Immature natural killer cell (primary cell): ENCODE results near the gene GPALPP1. TPM values are rescaled to one million over a fixed set of nuclear protein-coding genes. Genes with fewer than 3 reads are reported as not detected.
"Not testable (repeated sequence)": the region's sequence is repeated elsewhere in the genome, so short reads cannot be mapped to it uniquely, and the experiment has no call there.

Experiments used
- DNase-seq, 3 donors: peaks; one replicate each; pipeline ENCODE4 v3.0.0; 2022; ENCODE audit warnings: mixed read lengths in 1 of 3
- H3K27ac Mint-ChIP-seq, 6 donors: one replicate each; pipeline ENCODE4 v1.8.0; 2020; ENCODE audit warnings: mixed read lengths in 6 of 6, mild to moderate bottlenecking in 5 of 6, inconsistent platforms in 4 of 6, moderate library complexity in 3 of 6
- H3K27me3 Mint-ChIP-seq, 3 donors: one replicate each; pipeline ENCODE4 v1.8.0; 2020 to 2021; ENCODE audit warnings: low read depth in 3 of 3, mild to moderate bottlenecking in 3 of 3, mixed read lengths in 3 of 3, moderate library complexity in 3 of 3, inconsistent platforms in 1 of 3
- H3K36me3 Mint-ChIP-seq, 3 donors: one replicate each; pipeline ENCODE4 v1.8.0; 2020; ENCODE audit warnings: mixed read lengths in 3 of 3, inconsistent platforms in 2 of 3, mild to moderate bottlenecking in 2 of 3
- H3K4me1 Mint-ChIP-seq, 2 donors: one replicate each; pipeline ENCODE4 v1.8.0; 2020; ENCODE audit warnings: inconsistent platforms in 2 of 2, mild to moderate bottlenecking in 2 of 2, mixed read lengths in 2 of 2, moderate library complexity in 1 of 2
- H3K4me3 Mint-ChIP-seq, 5 donors: one replicate each; pipeline ENCODE4 v1.8.0; 2020; ENCODE audit warnings: mild to moderate bottlenecking in 5 of 5, mixed read lengths in 5 of 5, inconsistent platforms in 3 of 5, moderate library complexity in 3 of 5
- H3K9me3 Mint-ChIP-seq, 6 donors: one replicate each; pipeline ENCODE4 v1.8.0; 2020; ENCODE audit warnings: mild to moderate bottlenecking in 6 of 6, mixed read lengths in 6 of 6, inconsistent platforms in 4 of 6, moderate library complexity in 3 of 6
- polyA plus RNA-seq, 3 donors: library from polyadenylated mRNA; unstranded; fragments of 300-500 nt; fragmentation: Illumina TruSeq; gene quantifications; one replicate each; pipeline ENCODE4 v1.2.3, GENCODE V29; 2021

Gene GPALPP1, protein sequence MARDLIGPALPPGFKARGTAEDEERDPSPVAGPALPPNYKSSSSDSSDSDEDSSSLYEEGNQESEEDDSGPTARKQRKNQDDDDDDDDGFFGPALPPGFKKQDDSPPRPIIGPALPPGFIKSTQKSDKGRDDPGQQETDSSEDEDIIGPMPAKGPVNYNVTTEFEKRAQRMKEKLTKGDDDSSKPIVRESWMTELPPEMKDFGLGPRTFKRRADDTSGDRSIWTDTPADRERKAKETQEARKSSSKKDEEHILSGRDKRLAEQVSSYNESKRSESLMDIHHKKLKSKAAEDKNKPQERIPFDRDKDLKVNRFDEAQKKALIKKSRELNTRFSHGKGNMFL
- polyA plus RNA-seq, result 10 to 100 TPM; 13.2 to 21.3 (median 15.2) TPM

DNA sequence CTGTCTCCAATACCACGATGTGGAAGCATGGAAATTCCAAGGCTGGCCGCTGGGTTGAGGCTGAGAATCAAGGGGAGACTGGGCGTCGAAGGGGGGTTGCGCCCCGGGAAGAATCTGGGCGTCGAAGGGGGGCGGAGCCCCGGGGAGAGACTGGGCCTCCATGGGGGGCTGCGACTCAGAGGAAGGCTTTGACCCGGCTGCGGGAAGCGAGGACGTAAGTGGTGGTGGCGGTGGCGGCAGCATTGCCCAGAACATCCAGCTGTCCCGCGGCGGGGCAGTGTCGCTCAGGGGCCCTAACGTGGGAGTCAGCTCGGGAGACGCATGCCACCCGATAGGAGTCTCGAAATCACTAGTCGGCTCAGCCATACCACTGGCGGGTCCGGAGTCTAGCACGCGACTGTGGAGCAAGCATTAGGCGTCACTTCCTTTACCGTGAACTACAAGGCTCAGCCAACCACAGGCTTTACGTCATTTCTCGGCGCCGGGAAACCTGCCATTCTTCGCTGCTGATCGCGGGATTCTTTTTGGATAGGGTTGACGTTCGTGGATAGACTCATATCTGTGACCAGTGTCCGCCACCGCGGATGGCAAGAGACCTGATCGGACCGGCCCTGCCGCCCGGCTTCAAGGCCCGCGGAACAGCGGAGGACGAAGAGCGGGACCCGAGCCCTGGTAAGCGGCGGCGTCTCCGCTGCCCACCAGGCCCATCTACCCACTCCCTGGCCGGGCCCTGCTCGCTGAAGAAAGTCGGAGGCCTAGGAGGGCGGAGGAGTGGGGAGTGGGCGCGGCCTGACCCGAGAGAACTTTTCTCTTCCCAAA is at the start of gene GPALPP1, which contains the start of gene NUFIP1:
GPALPP1 (plus strand) TSS at position 468 of the 819 bp plus-strand sequence; CDS start at position 585, 117 bp downstream.
NUFIP1 (minus strand) TSS at position 401 of the 819 bp plus-strand sequence; CDS start at position 366, 35 bp downstream.
- peak; percentile 90 to 91 (median 90) for DNase-seq
- H3K4me1 Mint-ChIP-seq, result peaks cover 47 to 71% of the 10 kb centered on the region in 2 donors
- no peaks in the 10 kb centered on the region for H3K9me3 Mint-ChIP-seq
- H3K27ac Mint-ChIP-seq, result peak within 1 kb of the TSS; percentile 95 to 99 (median 98)
- H3K36me3 Mint-ChIP-seq, result peaks cover 0 to 9% (median 6%) of the 10 kb centered on the region in 3 donors
- peaks cover 6 to 12% (median 9%) of the 10 kb centered on the region in 3 donors for H3K27me3 Mint-ChIP-seq
- peak within 1 kb of the TSS; percentile 99 for H3K4me3 Mint-ChIP-seq

GRCh38 chr13:44943411-44943810 is 45.9 kb upstream of the GPALPP1 start:
- peaks cover 6 to 10% (median 7%) of the 10 kb centered on the region in 3 donors for H3K36me3 Mint-ChIP-seq
- H3K4me3 Mint-ChIP-seq, H3K9me3 Mint-ChIP-seq, H3K27ac Mint-ChIP-seq, DNase-seq, H3K4me1 Mint-ChIP-seq, H3K27me3 Mint-ChIP-seq: not testable (repeated sequence)

DNA sequence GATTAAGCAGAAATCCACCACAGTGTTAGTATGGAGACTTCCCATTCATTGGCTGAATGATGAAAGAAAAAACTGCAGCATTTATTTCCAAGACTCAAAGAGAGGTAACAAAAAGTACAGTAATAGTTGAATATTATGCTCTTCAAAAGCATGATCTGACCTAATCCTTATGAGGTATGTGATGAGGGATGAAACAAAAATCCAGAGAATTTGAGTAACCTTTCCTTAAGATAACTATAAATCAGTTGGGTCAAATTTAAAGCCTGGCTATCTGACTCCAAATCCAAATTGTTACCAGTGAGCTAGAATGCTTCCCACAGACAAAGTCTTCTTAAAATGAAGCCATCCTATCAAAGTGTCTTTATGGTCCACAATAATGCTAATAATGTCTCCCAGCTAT is 38.2 kb upstream of the GPALPP1 start:
- Mint-ChIP-seq H3K36me3 (peaks cover 5 to 20% (median 19%) of the 10 kb centered on the region in 3 donors), H3K4me3 (no peak overlapping the region), H3K27me3 (no peaks in the 10 kb centered on the region), H3K9me3 (no peaks in the 10 kb centered on the region), H3K27ac (no peak overlapping the region), H3K4me1 (no peaks in the 10 kb centered on the region)
- no peak for DNase-seq

DNA sequence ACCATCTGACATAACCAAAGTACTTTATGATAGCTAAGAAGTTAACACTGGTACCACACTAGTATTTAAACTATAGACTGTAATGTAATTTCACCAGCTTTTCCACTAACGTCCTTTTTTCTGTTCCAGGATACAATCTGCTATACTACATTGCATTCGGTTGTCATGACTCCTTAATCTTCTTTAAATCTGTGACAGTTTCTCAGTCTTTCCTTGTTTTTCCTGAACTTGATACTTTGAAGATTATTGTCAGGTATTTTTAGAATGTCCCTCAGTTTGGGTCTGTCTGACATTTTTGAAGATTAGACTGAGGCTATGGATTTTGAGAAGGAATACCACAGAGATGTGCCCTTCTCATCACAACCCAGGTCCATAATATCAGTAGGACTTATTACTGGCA is 36.7 kb upstream of the GPALPP1 start:
- no peaks in the 10 kb centered on the region for H3K9me3 Mint-ChIP-seq
- H3K36me3 Mint-ChIP-seq, result peaks cover 5 to 20% (median 19%) of the 10 kb centered on the region in 3 donors
- no peak for DNase-seq
- no peaks in the 10 kb centered on the region for H3K27me3 Mint-ChIP-seq
- H3K4me3 Mint-ChIP-seq, result no peak overlapping the region
- no peak overlapping the region for H3K27ac Mint-ChIP-seq
- no peaks in the 10 kb centered on the region for H3K4me1 Mint-ChIP-seq

DNA sequence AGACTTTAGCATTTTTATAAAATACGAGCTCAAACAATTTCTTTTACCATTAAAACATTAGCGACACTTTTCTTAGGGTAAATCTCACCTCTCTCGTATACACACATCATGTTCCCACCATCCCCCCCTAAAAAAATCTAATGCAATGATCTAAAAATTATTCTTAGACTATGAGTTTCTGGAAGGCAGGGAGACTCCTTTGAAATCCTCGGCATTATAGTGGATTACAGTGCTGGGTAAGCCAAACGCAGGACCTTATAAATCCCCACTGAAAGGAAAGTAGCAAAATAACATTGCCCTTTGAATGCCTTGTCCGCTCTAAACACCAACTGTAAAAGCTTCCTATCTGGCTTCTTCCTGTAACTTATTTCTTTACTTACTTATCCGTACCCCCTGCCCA is 35.1 kb upstream of the GPALPP1 start:
- no peak for DNase-seq
- no peaks in the 10 kb centered on the region for H3K27me3 Mint-ChIP-seq
- no peaks in the 10 kb centered on the region for H3K9me3 Mint-ChIP-seq
- no peaks in the 10 kb centered on the region for H3K4me1 Mint-ChIP-seq
- H3K36me3 Mint-ChIP-seq, result peaks cover 0 to 21% (median 14%) of the 10 kb centered on the region in 3 donors
- no peak overlapping the region for H3K27ac Mint-ChIP-seq
- H3K4me3 Mint-ChIP-seq, result no peak overlapping the region

DNA sequence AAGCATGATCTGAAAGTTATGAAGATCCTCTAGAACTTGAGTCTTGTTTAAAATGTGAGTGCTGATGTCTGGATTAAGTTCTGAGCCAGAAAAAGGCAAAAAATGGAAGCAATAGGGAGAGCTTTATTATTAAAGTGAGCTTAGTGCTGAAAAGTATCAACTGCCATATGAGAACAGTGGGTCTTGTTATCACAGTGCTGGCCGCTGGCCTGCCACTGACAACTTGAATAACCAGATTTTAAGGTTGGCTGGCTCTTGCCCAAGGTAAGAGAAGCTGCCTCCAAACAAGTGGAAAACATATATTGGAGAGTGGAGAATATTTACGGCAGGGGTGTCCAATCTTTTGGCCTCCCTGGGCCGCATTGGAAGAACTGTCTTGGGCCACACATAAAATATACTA is 33.9 kb upstream of the GPALPP1 start:
- peaks cover 0 to 15% (median 13%) of the 10 kb centered on the region in 3 donors for H3K36me3 Mint-ChIP-seq
- no peaks in the 10 kb centered on the region for H3K27me3 Mint-ChIP-seq

DNA sequence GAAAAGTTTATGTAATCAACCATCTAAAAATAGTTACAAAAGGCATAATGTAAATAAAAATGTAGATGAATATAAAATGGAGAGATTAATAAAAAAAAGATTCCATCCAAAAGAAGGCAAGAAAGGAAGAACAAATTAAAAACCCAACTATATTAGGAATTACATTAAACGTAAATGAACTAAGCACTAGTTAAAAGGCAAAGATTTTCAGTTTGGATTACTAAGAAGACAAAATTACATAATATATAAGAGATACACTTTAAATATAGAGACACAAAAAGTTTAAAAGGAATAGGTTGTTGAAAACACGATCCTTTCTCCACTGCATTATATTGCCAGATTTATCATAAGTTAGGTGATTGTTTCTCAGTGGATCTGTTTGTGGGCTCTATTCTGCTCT is 27.3 kb upstream of the GPALPP1 start:
- peaks cover 5 to 17% (median 10%) of the 10 kb centered on the region in 6 donors for H3K9me3 Mint-ChIP-seq
- H3K4me1 Mint-ChIP-seq, result no peaks in the 10 kb centered on the region
- no peak overlapping the region for H3K4me3 Mint-ChIP-seq
- H3K27me3 Mint-ChIP-seq, result peaks cover 0 to 2% (median 0%) of the 10 kb centered on the region in 3 donors
- H3K27ac Mint-ChIP-seq, result no peak overlapping the region
- H3K36me3 Mint-ChIP-seq, result peaks cover 35 to 51% (median 46%) of the 10 kb centered on the region in 3 donors
- no peak for DNase-seq

More for the DNA sequence above, 33.9 kb upstream of the GPALPP1 start:
- DNase-seq, result no peak
- H3K4me1 Mint-ChIP-seq, result no peaks in the 10 kb centered on the region
- H3K27ac Mint-ChIP-seq, result no peak overlapping the region
- no peaks in the 10 kb centered on the region for H3K9me3 Mint-ChIP-seq
- no peak overlapping the region for H3K4me3 Mint-ChIP-seq

DNA sequence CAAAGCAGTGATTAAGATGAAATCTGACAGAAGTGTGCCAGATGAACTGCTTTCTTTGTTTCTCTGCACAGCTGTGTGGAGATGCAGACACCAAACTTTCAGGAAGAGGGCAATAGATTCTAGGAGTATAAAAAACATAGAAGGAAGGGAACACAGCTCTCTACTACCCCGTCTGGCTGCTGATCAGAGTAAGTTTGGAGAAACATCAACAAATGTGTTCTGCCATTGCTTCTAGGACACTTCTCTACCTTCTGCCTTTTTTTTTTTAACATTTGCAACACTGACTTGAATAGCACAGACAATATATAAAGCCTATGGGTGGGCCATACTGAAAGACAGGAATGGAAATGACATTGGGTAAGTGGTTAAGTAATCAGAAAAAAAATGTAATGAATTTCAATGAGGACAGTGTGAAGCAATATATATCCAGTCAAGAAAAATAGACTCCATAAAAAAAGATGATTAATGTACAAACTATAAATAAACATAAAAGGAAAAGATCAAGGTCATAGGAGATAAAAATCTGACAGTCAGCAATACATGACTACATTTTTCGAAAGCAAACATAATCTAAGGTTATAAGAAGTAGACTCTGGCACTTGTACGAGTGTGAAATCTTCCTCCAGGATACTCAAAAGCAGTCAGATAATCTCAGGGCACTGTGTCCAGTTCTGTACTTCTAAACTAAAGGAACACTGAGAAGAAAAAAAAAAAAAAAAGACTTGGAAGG is 21.5 kb upstream of the GPALPP1 start:
- H3K36me3 Mint-ChIP-seq, result peaks cover 17 to 31% (median 29%) of the 10 kb centered on the region in 3 donors
- H3K27ac Mint-ChIP-seq, result no peak overlapping the region
- no peak for DNase-seq
- peaks cover 0 to 2% (median 2%) of the 10 kb centered on the region in 3 donors for H3K27me3 Mint-ChIP-seq
- H3K4me1 Mint-ChIP-seq, result no peaks in the 10 kb centered on the region
- H3K4me3 Mint-ChIP-seq, result no peak overlapping the region
- peaks cover 0 to 3% (median 2%) of the 10 kb centered on the region in 6 donors for H3K9me3 Mint-ChIP-seq

GRCh38 chr13:44968434-44968815 is 20.9 kb upstream of the GPALPP1 start:
- H3K4me1 Mint-ChIP-seq, result no peaks in the 10 kb centered on the region
- peaks cover 0 to 2% (median 2%) of the 10 kb centered on the region in 3 donors for H3K27me3 Mint-ChIP-seq
- H3K27ac Mint-ChIP-seq, result no peak overlapping the region
- DNase-seq, result no peak
- no peaks in the 10 kb centered on the region for H3K9me3 Mint-ChIP-seq
- no peak overlapping the region for H3K4me3 Mint-ChIP-seq
- H3K36me3 Mint-ChIP-seq, result peaks cover 11 to 25% (median 24%) of the 10 kb centered on the region in 3 donors

- peak; percentile 9 to 34 (median 21) for DNase-seq
- H3K9me3 Mint-ChIP-seq, result no peaks in the 10 kb centered on the region
- no peaks in the 10 kb centered on the region for H3K4me1 Mint-ChIP-seq
- peaks cover 0 to 2% (median 2%) of the 10 kb centered on the region in 3 donors for H3K27me3 Mint-ChIP-seq
- H3K27ac Mint-ChIP-seq, result no peak overlapping the region
- H3K36me3 Mint-ChIP-seq, result peaks cover 4 to 13% (median 11%) of the 10 kb centered on the region in 3 donors
- H3K4me3 Mint-ChIP-seq, result no peak overlapping the region
Measured at GRCh38 chr13:44969551-44970484, 19.5 kb upstream of the GPALPP1 start.

DNA sequence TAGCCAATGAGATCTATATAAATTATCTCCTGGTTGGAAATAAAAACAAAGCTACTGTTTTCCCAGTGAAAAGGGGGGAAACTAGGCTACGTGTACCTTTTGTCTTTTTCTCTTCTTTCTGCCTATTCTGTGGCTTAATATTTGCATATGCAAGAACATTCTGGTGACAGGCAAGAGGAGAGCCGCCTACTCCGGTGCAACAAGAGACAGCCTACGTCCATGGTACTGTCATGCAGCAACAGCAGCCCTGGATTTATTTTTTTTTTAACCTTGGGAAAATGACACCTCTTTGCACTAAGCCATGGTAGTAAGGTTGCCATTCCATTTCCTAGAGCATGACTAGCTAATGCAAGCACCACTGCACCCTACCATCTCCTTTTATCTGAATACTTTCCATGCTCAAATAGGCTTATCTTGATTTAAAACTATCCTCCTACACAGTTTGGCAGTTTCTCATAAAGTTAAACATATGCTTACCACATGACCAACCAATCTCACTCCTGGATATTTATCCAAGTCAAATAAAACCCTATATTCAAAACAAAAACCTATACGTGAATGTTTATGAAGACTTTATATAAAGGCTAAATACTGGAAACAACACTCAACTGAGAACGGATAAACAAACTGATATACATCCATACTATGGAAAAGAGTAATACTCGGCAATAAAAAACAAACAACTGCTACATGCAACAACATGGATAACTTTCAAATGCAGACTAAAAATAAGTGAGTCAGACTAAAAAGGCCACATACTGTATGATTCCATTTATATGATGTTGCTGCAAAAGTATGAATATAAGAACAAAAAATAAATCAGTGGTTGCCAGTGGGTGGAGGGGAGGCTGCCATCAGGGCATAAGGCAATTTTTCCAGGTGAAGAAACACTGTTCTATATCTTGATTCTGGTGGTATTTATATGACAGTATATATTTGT is 17.4 kb upstream of the GPALPP1 start:
- H3K4me1 Mint-ChIP-seq, result no peaks in the 10 kb centered on the region
- no peak for DNase-seq
- H3K36me3 Mint-ChIP-seq, result peaks cover 2 to 9% (median 5%) of the 10 kb centered on the region in 3 donors
- H3K9me3 Mint-ChIP-seq, result no peaks in the 10 kb centered on the region
- H3K4me3 Mint-ChIP-seq, result no peak overlapping the region
- H3K27ac Mint-ChIP-seq, result no peak overlapping the region
- H3K27me3 Mint-ChIP-seq, result peaks cover 0 to 2% (median 0%) of the 10 kb centered on the region in 3 donors
